Astrocyte of the hippocampus (primary cell): ENCODE measurements around the gene TASOR2.
A peak's percentile ranks its signal among the peaks of the same experiment; 100 is the strongest.

Experiments
- DNase-seq: peaks from one replicate; pipeline ENCODE4 v3.0.0; 2011; ENCODE audit warnings: low read depth, low spot score

Gene TASOR2

DNA sequence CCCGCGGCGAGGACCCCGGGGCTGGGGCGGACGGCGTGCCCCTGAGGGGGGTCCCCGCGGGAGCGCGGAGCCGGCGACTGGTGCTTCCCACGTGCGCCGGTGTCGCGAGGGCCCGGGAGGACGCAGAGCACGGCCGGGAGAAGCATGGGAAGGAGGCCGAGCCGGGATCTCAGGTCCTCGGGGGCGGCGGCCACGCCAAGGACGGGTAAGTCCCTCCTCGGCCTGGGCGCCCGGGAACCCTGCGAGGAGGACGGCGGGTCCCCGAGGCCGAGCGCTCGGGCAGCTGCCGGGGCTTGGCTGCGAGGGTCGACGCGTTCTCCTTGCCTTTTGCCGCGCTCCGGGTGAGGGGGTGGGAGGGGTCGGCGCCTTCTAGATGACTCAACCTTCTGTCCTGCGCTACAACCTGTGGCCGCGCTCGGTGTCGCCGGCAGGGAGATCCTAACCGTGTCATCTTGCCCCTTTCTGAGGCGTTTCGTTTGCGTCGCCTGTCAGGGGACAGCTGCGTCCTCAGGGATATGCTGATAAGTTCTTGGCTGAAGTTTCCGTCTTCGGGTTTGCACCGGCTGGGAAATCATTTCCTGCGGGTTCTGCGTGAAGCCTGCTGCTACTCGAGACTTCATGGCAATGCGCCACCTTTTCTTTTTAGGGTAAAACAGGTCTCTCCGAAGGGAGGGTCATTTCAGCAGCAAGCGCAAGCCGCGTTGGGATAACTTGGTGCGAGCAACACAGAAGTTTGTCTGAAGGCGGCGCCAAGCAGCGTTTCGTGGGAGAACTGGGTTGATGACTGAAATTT lies 529 bp downstream of the TASOR2 start:
- DNase-seq = peak; percentile 85

GRCh38 chr10:5685764-5686240 lies 1.2 kb downstream of the TASOR2 start:
- no peak for DNase-seq

GRCh38 chr10:5688587-5688986 lies 3.9 kb downstream of the TASOR2 start:
- no peak for DNase-seq

GRCh38 chr10:5691786-5692185 lies 7.1 kb downstream of the TASOR2 start:
- DNase-seq = no peak

DNA sequence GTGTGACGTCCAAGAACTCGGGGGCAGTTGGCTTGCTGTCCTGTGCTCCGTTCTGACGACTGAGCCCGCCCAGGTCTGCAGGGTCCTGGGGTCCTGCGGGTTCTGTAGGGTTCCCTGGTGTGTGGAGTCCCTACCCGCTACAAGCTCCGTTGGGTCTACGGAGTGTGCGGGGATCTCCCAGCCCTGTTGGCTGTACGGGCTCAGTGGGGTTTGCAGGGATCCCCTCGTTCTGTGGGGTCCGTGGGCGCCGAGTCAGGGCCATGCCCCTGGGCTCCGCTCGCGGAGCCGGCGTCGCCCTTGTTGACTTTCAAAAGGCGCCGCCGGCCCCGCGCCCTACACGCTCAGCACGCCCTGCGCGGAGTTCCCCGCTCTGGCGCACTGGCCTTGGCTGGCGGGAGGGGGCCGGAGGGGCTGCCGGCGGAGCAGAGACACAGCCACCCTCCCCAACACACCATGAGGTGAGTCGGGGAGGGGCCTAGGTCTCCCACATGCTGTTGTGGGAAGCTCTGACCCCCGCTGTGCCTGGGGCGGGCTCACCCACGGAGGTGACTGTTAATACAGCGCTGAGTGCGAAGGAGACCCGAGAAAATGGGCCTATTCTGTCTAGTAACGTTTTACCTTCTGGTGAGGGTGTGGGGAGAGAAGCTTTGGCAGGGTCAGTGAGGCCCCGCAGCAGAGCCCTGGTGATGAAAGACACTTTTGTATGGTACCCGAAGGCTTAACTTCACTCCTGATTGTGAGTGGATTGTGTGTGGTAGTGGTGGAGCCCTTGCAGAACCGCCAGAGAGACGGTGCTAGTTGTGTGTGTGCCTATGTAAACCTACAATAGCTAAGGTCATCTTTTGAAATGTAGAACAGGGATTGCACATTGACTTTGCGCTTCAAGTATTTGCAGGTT lies 8.1 kb downstream of the TASOR2 start:
- peak; percentile 76 for DNase-seq

GRCh38 chr10:5694573-5694972 lies 9.9 kb downstream of the TASOR2 start:
- DNase-seq = no peak

- DNase-seq = no peak
These were observed 12.7 kb downstream of the TASOR2 start for GRCh38 chr10:5697342-5697741.

- no peak for DNase-seq
These were observed 13.4 kb downstream of the TASOR2 start for GRCh38 chr10:5698062-5698461.

- DNase-seq = no peak
These were observed 23.7 kb downstream of the TASOR2 start for GRCh38 chr10:5708356-5708755.

DNA sequence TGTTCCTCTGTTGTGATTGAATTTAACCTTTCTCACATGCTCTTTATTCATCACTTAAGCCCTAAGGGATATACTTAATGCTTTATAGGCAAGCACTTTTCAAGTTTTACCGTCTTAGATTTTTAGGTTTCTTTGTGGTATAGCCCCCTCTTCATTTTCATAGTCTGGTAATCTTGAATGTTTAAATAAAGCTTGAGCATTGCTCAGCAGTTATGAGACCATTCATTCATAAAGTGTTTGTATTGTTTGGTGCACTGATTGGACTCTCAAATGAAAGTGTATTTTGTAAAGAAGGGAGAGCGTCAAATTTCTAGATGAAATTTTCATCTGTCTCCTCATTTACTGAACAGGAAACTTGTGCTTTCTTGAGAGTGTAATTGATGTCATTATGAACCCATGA lies 25.2 kb downstream of the TASOR2 start:
- DNase-seq = no peak

DNA sequence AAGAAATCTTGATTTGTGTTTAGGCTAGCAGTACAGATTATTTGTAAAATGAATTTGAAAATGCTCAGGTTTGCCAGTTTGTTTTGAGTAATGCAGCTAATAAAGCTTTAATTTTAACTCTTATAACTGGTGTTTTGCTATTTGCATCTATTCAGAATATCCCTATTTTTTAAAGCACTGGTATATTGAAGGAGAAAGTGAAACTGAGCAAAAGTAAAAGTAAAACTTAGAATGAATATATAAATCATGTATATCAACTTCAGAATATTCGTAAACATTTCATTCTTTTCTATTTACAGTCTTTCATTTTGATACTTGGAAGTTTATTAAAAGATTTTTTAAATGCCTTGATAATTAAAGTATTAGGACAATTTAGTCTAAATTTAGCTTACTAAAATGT lies 26.2 kb downstream of the TASOR2 start:
- no peak for DNase-seq

DNA sequence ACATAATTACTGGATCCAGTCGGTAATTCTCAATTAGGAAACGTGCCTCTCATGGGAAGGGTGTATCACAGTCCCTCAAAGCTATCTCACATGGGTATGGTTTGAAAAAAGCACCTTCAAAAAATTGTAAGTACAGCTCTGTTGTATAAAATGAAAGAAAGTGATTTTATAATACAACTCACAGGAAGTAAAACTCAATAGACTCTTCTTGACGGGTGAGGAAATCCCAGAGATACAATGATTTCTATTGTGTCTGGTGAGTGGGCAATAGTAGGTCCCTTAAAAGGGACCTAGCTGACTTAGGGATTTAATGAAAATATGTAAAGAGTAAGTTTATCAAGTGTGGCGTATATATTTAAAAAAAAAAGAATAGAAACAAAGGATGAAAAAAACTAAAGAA lies 27.0 kb downstream of the TASOR2 start:
- no peak for DNase-seq

- DNase-seq = no peak
These were observed 34.9 kb downstream of the TASOR2 start for GRCh38 chr10:5719546-5719945.

- DNase-seq = no peak
These were observed 35.5 kb downstream of the TASOR2 start for GRCh38 chr10:5720182-5720581.

- DNase-seq = no peak
These were observed 39.1 kb downstream of the TASOR2 start for GRCh38 chr10:5723692-5724091.

DNA sequence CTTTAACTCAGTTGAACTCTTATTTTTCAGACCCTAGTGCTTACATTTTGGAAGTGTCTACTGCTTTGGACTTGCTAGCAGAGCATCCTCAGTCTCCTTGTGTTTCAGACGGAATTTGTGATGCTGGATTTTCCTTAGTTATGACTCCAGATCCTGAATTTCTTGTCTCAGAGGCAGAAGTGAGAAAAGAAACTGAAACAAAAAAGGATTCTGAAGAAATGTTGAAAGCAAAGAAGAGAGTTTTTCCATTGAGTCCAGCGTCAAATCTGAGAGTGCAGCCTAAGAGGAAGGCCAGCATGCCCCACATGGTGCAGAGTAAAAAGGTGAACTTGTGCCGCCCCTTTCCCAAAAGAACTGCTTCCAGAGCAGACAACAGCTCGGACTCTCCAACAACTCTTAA lies 46.1 kb downstream of the TASOR2 start:
- DNase-seq = no peak

DNA sequence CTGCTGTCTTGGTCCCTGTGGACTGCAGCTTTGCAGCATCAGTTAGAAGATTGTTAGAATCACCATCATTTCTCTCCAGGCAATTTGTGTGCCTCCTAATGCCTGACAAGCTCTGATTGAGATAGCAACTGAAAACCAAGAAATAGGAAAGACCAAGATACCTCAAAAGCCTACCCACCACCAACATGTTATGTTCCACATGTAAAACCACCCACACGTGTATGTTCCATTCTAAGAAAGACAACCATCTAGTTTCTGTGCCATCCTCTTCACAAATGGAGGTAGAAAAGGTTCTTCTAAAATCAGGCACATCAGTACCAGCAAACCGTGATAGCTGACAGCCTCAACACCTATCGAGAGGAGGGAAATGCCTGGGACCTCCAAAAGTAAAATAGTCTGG lies 46.9 kb downstream of the TASOR2 start:
- no peak for DNase-seq

- no peak for DNase-seq
These were observed 47.5 kb downstream of the TASOR2 start for GRCh38 chr10:5732141-5732540.
